Liver (tissue), 9 donors: ENCODE measurements around the gene ADAM10. TPM values are rescaled to one million over a fixed set of nuclear protein-coding genes. Genes with fewer than 3 reads are reported as not detected.

Experiments used
- DNase-seq: peaks from one replicate; pipeline ENCODE4 v3.0.0-alpha.2; 2017; ENCODE audit warnings: low spot score
- H3K27ac ChIP-seq, 2 donors: one replicate each; pipeline ENCODE4 v1.7.0; 2013; ENCODE audit warnings: inconsistent platforms in 2 of 2, low read length in 2 of 2, control low read depth in 1 of 2, low read depth in 1 of 2, mild to moderate bottlenecking in 1 of 2
- H3K27me3 ChIP-seq, 4 donors: one replicate each; pipeline versions ENCODE4 v1.6.1 to v1.7.0; 2013; ENCODE audit warnings: low read length in 3 of 4, inconsistent platforms in 1 of 4, mild to moderate bottlenecking in 1 of 4, moderate library complexity in 1 of 4; ENCODE audit not compliant: control insufficient read depth in 4 of 4, insufficient read depth in 4 of 4
- H3K36me3 ChIP-seq, 4 donors: one replicate each; pipeline versions ENCODE4 v1.6.1 to v1.7.0; 2013; ENCODE audit warnings: low read length in 3 of 4, mild to moderate bottlenecking in 3 of 4, low read depth in 1 of 4, moderate library complexity in 1 of 4; ENCODE audit not compliant: control insufficient read depth in 4 of 4, insufficient read depth in 3 of 4
- H3K4me1 ChIP-seq, 4 donors: one replicate each; pipeline versions ENCODE4 v1.6.1 to v1.7.0; 2013; ENCODE audit warnings: low read length in 3 of 4, mild to moderate bottlenecking in 3 of 4, moderate library complexity in 1 of 4; ENCODE audit not compliant: control insufficient read depth in 4 of 4, insufficient read depth in 4 of 4
- H3K4me3 ChIP-seq, 3 donors: one replicate each; pipeline versions ENCODE4 v1.6.1 to v1.7.0; 2013; ENCODE audit warnings: low read length in 3 of 3, control low read depth in 1 of 3, low read depth in 1 of 3, mild to moderate bottlenecking in 1 of 3
- H3K9ac ChIP-seq, 2 donors: one replicate each; pipeline ENCODE4 v1.7.0; 2013; ENCODE audit warnings: low read length in 2 of 2, mild to moderate bottlenecking in 2 of 2, moderate library complexity in 2 of 2, control low read depth in 1 of 2, low read depth in 1 of 2
- H3K9me3 ChIP-seq, 4 donors: one replicate each; pipeline versions ENCODE4 v1.6.1 to v1.7.0; 2013; ENCODE audit warnings: low read length in 3 of 4; ENCODE audit not compliant: control insufficient read depth in 4 of 4
- CTCF ChIP-seq: fragments of 150-350 bp; IDR thresholded peaks from 2 replicates; pipeline ENCODE4 v1.5.1; 2017; ENCODE audit warnings: improper control_type of control experiment, low read depth, low read length; ENCODE audit not compliant: missing input control
- EGR1 ChIP-seq, 2 donors: IDR thresholded peaks; 2 replicates each; pipeline ENCODE4 v1.6.1; 2016 to 2018; ENCODE audit warnings: antibody characterized with exemption in 2 of 2, low read depth in 2 of 2
- FOXA1 ChIP-seq: IDR thresholded peaks from 2 replicates; pipeline ENCODE4 v1.6.1; 2016; ENCODE audit warnings: antibody characterized with exemption
- FOXA2 ChIP-seq: IDR thresholded peaks from 2 replicates; pipeline ENCODE4 v1.6.1; 2016; ENCODE audit warnings: antibody characterized with exemption
- GABPA ChIP-seq, 2 donors: IDR thresholded peaks in 1 of 2; conservative IDR thresholded peaks in 1 of 2; 2 replicates each; pipeline ENCODE4 v1.6.1; 2016; ENCODE audit warnings: antibody characterized with exemption in 2 of 2, mild to moderate bottlenecking in 1 of 2, moderate library complexity in 1 of 2
- HNF4A ChIP-seq, 2 donors: conservative IDR thresholded peaks; 2 replicates each; pipeline ENCODE4 v1.6.1; 2016; ENCODE audit warnings: antibody characterized with exemption in 2 of 2, mild to moderate bottlenecking in 2 of 2
- HNF4G ChIP-seq: IDR thresholded peaks from 2 replicates; pipeline ENCODE4 v1.6.1; 2016; ENCODE audit warnings: antibody characterized with exemption
- JUND ChIP-seq, 2 donors: IDR thresholded peaks; 2 replicates each; pipeline ENCODE4 v1.6.1; 2016; ENCODE audit warnings: antibody characterized with exemption in 2 of 2
- NR2F2 ChIP-seq: IDR thresholded peaks from 2 replicates; pipeline ENCODE4 v1.6.1; 2016; ENCODE audit warnings: antibody characterized with exemption
- RAD21 ChIP-seq, 2 donors: IDR thresholded peaks; 2 replicates each; pipeline ENCODE4 v1.6.1; 2016; ENCODE audit warnings: antibody characterized with exemption in 2 of 2, mild to moderate bottlenecking in 2 of 2
- REST ChIP-seq: IDR thresholded peaks from 2 replicates; pipeline ENCODE4 v1.6.1; 2016; ENCODE audit warnings: antibody characterized with exemption, mild to moderate bottlenecking
- RXRA ChIP-seq, 2 donors: IDR thresholded peaks; 2 replicates each; pipeline ENCODE4 v1.6.1; 2017 to 2018; ENCODE audit warnings: antibody characterized with exemption in 2 of 2, mild to moderate bottlenecking in 1 of 2
- SP1 ChIP-seq: IDR thresholded peaks from 2 replicates; pipeline ENCODE4 v1.6.1; 2018; ENCODE audit warnings: antibody characterized with exemption, mild to moderate bottlenecking
- TAF1 ChIP-seq: conservative IDR thresholded peaks from 2 replicates; pipeline ENCODE4 v1.6.1; 2016; ENCODE audit warnings: antibody characterized with exemption, mild to moderate bottlenecking
- YY1 ChIP-seq: IDR thresholded peaks from 2 replicates; pipeline ENCODE4 v1.6.1; 2016; ENCODE audit warnings: antibody characterized with exemption, mild to moderate bottlenecking
- ZBTB33 ChIP-seq: IDR thresholded peaks from 2 replicates; pipeline ENCODE4 v1.6.1; 2016; ENCODE audit warnings: antibody characterized with exemption
- WGBS: extraction: QIAGEN DNeasy Blood & Tissue Kit; methylation state at CpG from one replicate; pipeline ENCODE4 v1.1.7; 2013; 5-methylcytosine and 5-hydroxymethylcytosine counted together
- polyA plus RNA-seq, 2 donors: library from polyadenylated mRNA; stranded (reverse) in 1 of 2; unstranded in 1 of 2; fragments of 200-250 nt in 1 of 2; fragments of >200 nt in 1 of 2; fragmentation: Nextera tagmentation in 1 of 2; extraction: Ambion mirVana in 1 of 2; gene quantifications; one replicate each; pipeline versions ENCODE4 v1.2.1 to v1.2.3, GENCODE V29; 2013 to 2015
- total RNA-seq, 2 donors: library from RNA; depleted of rRNA; stranded (reverse); fragments of >200 nt; gene quantifications; one replicate each; pipeline ENCODE4 v1.2.3, GENCODE V29; 2014
- TF ChIP-seq, protein P1 (sequence below): IDR thresholded peaks from 2 replicates; pipeline ENCODE4 v1.6.1; 2016; ENCODE audit warnings: antibody characterized with exemption
- TF ChIP-seq, protein P2 (sequence below): IDR thresholded peaks from 2 replicates; pipeline ENCODE4 v1.6.1; 2016; ENCODE audit warnings: antibody characterized with exemption
- donor health status: healthy.
- donor health status: healthy.
- donor health status: healthy.
- donor health status: healthy.
- donor health status: healthy.

ADAM10 gene
- total and polyA plus RNA-seq, 4 donors: 12.6 to 55.6 (median 34.6) TPM

- H3K27me3 ChIP-seq: no peaks in the 10 kb centered on the region
- H3K4me1 ChIP-seq: peaks cover 0 to 6% (median 1%) of the 10 kb centered on the region in 4 donors
- TF ChIP-seq RXRA (IDR thresholded peaks at IDR 0.05) (peak in 1 of 2 donors; percentile 7), FOXA2 (no peak)
- no peak overlapping the region for H3K27ac ChIP-seq
- no peak overlapping the region for H3K4me3 ChIP-seq
- DNase-seq: no peak
- no peaks in the 10 kb centered on the region for H3K9me3 ChIP-seq
- 75% methylated on average over 3 of the region's 3 CpGs for WGBS
- peaks cover 0 to 11% (median 1%) of the 10 kb centered on the region in 4 donors for H3K36me3 ChIP-seq
- H3K9ac ChIP-seq: no peak overlapping the region
Measured at GRCh38 chr15:58556541-58556940, 193.0 kb downstream of the ADAM10 start.

- Histone ChIP-seq H3K36me3 (peaks cover 0 to 11% (median 3%) of the 10 kb centered on the region in 4 donors), H3K9me3 (no peaks in the 10 kb centered on the region), H3K27me3 (no peaks in the 10 kb centered on the region), H3K9ac (no peak overlapping the region), H3K27ac (no peak overlapping the region), H3K4me1 (peaks cover 0 to 6% (median 1%) of the 10 kb centered on the region in 4 donors), H3K4me3 (no peak overlapping the region)
- TF ChIP-seq TAF1 (no peak), FOXA1 (no peak), SP1 (no peak), RXRA (IDR thresholded peaks at IDR 0.05) (no peak), REST (no peak), HNF4A (conservative IDR thresholded peaks at IDR 0.05) (no peak), GABPA (IDR thresholded peaks at IDR 0.05 in 1 of 2, conservative IDR thresholded peaks at IDR 0.05 in 1 of 2) (no peak), CTCF (no peak), RAD21 (IDR thresholded peaks at IDR 0.05) (no peak), EGR1 (IDR thresholded peaks at IDR 0.05; ENCODE audit: low read depth in 2 of 2) (no peak), NR2F2 (no peak), JUND (IDR thresholded peaks at IDR 0.05) (no peak), ZBTB33 (no peak), HNF4G (no peak), FOXA2 (no peak), YY1 (no peak)
- TF ChIP-seq, protein P1, sequence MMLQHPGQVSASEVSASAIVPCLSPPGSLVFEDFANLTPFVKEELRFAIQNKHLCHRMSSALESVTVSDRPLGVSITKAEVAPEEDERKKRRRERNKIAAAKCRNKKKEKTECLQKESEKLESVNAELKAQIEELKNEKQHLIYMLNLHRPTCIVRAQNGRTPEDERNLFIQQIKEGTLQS: no peak
- TF ChIP-seq, protein P2, sequence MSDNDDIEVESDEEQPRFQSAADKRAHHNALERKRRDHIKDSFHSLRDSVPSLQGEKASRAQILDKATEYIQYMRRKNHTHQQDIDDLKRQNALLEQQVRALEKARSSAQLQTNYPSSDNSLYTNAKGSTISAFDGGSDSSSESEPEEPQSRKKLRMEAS: no peak
- 78% methylated on average over 2 of the region's 2 CpGs for WGBS
- DNase-seq: no peak
Measured at GRCh38 chr15:58556028-58556361, 193.5 kb downstream of the ADAM10 start.
